IMR-90 (cell line): Measurements from ENCODE around the gene MAZ. TPM values are rescaled to one million over a fixed set of nuclear protein-coding genes. Genes with fewer than 3 reads are reported as not detected.

Source experiments
- ATAC-seq: fragments of 200-7000 bp; cut with Tn5 transposase; 2 replicates; pipeline ENCODE4 v1.9.1; 2020; ENCODE audit warnings: low read depth, mild to moderate bottlenecking, moderate library complexity
- BruUV-seq: library from RNA; stranded (reverse); fragments of 400-500 nt; replicated peaks from 2 replicates; lab custom pipeline; 2021; lab: Mats Ljungman, UMichigan
- CTCF ChIA-PET: fragments of 300-600 bp; formaldehyde crosslinking; extraction: SDS; loops from one replicate; lab custom pipeline; 2021; ENCODE audit warnings: antibody characterized with exemption; lab: Yijun Ruan, JAX
- POLR2A ChIA-PET: fragments of 300-600 bp; sonication (Branson Sonifier 250); formaldehyde crosslinking; loops from one replicate; lab custom pipeline; 2022; ENCODE audit warnings: antibody characterized with exemption; ENCODE audit not compliant: unreplicated experiment; lab: Charles Lee
- DNase-seq: peaks from one replicate; pipeline ENCODE4 v3.0.0; 2013
- H2AFZ ChIP-seq: replicated peaks from 2 replicates; pipeline ENCODE3; 2013; ENCODE audit warnings: low read length, mild to moderate bottlenecking; ENCODE audit not compliant: poor library complexity
- H2AK5ac ChIP-seq: 2 replicates; pipeline ENCODE4 v1.6.1; 2013; ENCODE audit warnings: low read depth, low read length, inconsistent platforms
- H2AK9ac ChIP-seq: replicated peaks from 2 replicates; pipeline ENCODE3; 2013; ENCODE audit warnings: mild to moderate bottlenecking, low read depth, low read length, moderate library complexity; ENCODE audit not compliant: poor library complexity
- H2BK120ac ChIP-seq: 2 replicates; pipeline ENCODE4 v1.6.1; 2013; ENCODE audit warnings: low read depth, low read length, inconsistent platforms
- H2BK15ac ChIP-seq: 3 replicates; pipeline ENCODE4 v1.6.1; 2013; ENCODE audit warnings: low read depth, low read length, inconsistent platforms
- H2BK20ac ChIP-seq: 2 replicates; pipeline ENCODE4 v1.6.1; 2013; ENCODE audit warnings: low read depth, mild to moderate bottlenecking, inconsistent platforms, low read length, moderate library complexity
- H2BK5ac ChIP-seq: 2 replicates; pipeline ENCODE4 v1.6.1; 2013; ENCODE audit warnings: mild to moderate bottlenecking, low read depth, low read length, inconsistent platforms; ENCODE audit not compliant: poor library complexity, severe bottlenecking
- H3K14ac ChIP-seq: replicated peaks from 2 replicates; pipeline ENCODE4 v1.6.1; 2013; ENCODE audit warnings: low read depth, low read length, inconsistent platforms
- H3K18ac ChIP-seq: 2 replicates; pipeline ENCODE4 v1.6.1; 2013; ENCODE audit warnings: low read depth, low read length, control low read depth
- H3K23ac ChIP-seq: 2 replicates; pipeline ENCODE4 v1.6.1; 2013; ENCODE audit warnings: low read depth, low read length, inconsistent platforms
- H3K27ac ChIP-seq: 2 replicates; pipeline ENCODE4 v1.5.1; 2013; ENCODE audit warnings: mild to moderate bottlenecking, control low read depth, low read length; ENCODE audit not compliant: insufficient read depth
- H3K27me3 ChIP-seq: 2 replicates; pipeline ENCODE4 v1.6.1; 2013; ENCODE audit warnings: low read length; ENCODE audit not compliant: control insufficient read depth, insufficient read depth
- H3K36me3 ChIP-seq: 2 replicates; pipeline ENCODE4 v1.6.1; 2013; ENCODE audit warnings: low read length, mixed read lengths; ENCODE audit not compliant: control insufficient read depth, insufficient read depth
- H3K4ac ChIP-seq: 2 replicates; pipeline ENCODE4 v1.6.1; 2013; ENCODE audit warnings: low read depth, low read length, inconsistent platforms
- H3K4me1 ChIP-seq: 2 replicates; pipeline ENCODE4 v1.6.1; 2013; ENCODE audit warnings: low read length, mixed read lengths; ENCODE audit not compliant: control insufficient read depth, insufficient read depth
- H3K4me2 ChIP-seq: 2 replicates; pipeline ENCODE4 v1.6.1; 2013; ENCODE audit warnings: low read depth, mild to moderate bottlenecking, control low read depth, low read length, moderate library complexity
- H3K4me3 ChIP-seq: 2 replicates; pipeline ENCODE4 v1.5.1; 2013; ENCODE audit warnings: low read depth, mild to moderate bottlenecking, control low read depth, low read length, moderate library complexity; ENCODE audit not compliant: insufficient read depth
- H3K56ac ChIP-seq: 2 replicates; pipeline ENCODE4 v1.6.1; 2013; ENCODE audit warnings: low read length, inconsistent platforms; ENCODE audit not compliant: insufficient read depth; ENCODE audit errors: extremely low read depth
- H3K79me1 ChIP-seq, 2 experiments: 2 replicates each; pipeline ENCODE4 v1.6.1; 2013; ENCODE audit warnings: low read length in 2 of 2, inconsistent platforms in 1 of 2, low read depth in 1 of 2
- H3K9ac ChIP-seq: 2 replicates; pipeline ENCODE4 v1.6.1; 2013; ENCODE audit warnings: low read depth, low read length, control low read depth
- H3K9me1 ChIP-seq: 2 replicates; pipeline ENCODE4 v1.6.1; 2013; ENCODE audit warnings: low read length, inconsistent platforms; ENCODE audit not compliant: insufficient read depth
- H3K9me3 ChIP-seq: 2 replicates; pipeline ENCODE4 v1.6.1; 2013; ENCODE audit warnings: low read length; ENCODE audit not compliant: control insufficient read depth, insufficient read depth
- H4K20me1 ChIP-seq: 2 replicates; pipeline ENCODE4 v1.6.1; 2013; ENCODE audit warnings: low read length, inconsistent platforms; ENCODE audit not compliant: insufficient read depth
- H4K5ac ChIP-seq: 2 replicates; pipeline ENCODE4 v1.6.1; 2013; ENCODE audit warnings: mild to moderate bottlenecking, low read depth, low read length, control low read depth
- H4K8ac ChIP-seq, 2 experiments: 2 replicates each; pipeline ENCODE4 v1.6.1; 2013; ENCODE audit warnings: low read depth in 2 of 2, low read length in 2 of 2, control low read depth in 1 of 2, inconsistent platforms in 1 of 2
- H4K91ac ChIP-seq: 2 replicates; pipeline ENCODE4 v1.6.1; 2013; ENCODE audit warnings: low read depth, low read length, inconsistent platforms; ENCODE audit not compliant: insufficient read depth
- CHD1 ChIP-seq: IDR thresholded peaks from 2 replicates; pipeline ENCODE4 v1.6.1; 2012; ENCODE audit warnings: low read depth, low read length, improper control_type of control experiment
- MAFK ChIP-seq: IDR thresholded peaks from 2 replicates; pipeline ENCODE4 v1.6.1; 2012; ENCODE audit warnings: low read depth, low read length, improper control_type of control experiment
- RFX5 ChIP-seq: IDR thresholded peaks from 2 replicates; pipeline ENCODE4 v1.8.0; 2012; ENCODE audit warnings: low read depth, mild to moderate bottlenecking, low read length, moderate library complexity
- SMC3 ChIP-seq: fragments of 150-350 bp; IDR thresholded peaks from 2 replicates; pipeline ENCODE4 v1.6.1; 2016; ENCODE audit warnings: low read depth, mild to moderate bottlenecking, antibody characterized with exemption, low read length, moderate library complexity
- WGBS, 2 experiments: methylation state at CpG; one replicate each; pipeline versions ENCODE4 v1.1.5 to v1.1.7; 2013; ENCODE audit warnings: missing lambda C conversion rate in 2 of 2; ENCODE audit not compliant: insufficient read length in 1 of 2; ENCODE audit errors: extremely low coverage in 2 of 2; 5-methylcytosine and 5-hydroxymethylcytosine counted together
- dilution Hi-C: fragments of 300-500 bp; cut with HindIII; formaldehyde crosslinking; loops from one replicate; pipeline ENCODE4 v1.14.3; 2018; ENCODE audit warnings: low sequenced_read_pairs; ENCODE audit not compliant: unreplicated experiment
- in situ Hi-C: fragments of 300-500 bp; cut with MboI; formaldehyde crosslinking; loops from 3 replicates; pipeline ENCODE4 v1.14.3; 2019; ENCODE audit warnings: low sequenced_read_pairs, inconsistent platforms, mixed read lengths
- intact Hi-C: fragments of 100-400 bp; cut with micrococcal nuclease; formaldehyde crosslinking; loops from 2 replicates; pipeline ENCODE4 v1.10.0; 2022
- polyA plus RNA-seq, 3 experiments: library from polyadenylated mRNA; depleted of rRNA; stranded (reverse); fragments of >200 nt; gene quantifications; 2 replicates each; pipeline ENCODE4 v1.2.3, GENCODE V29; 2012; ENCODE audit warnings: low replicate concordance in 1 of 3
- total RNA-seq: library from RNA; depleted of rRNA; stranded (reverse); fragments of >200 nt; gene quantifications from 2 replicates; pipeline ENCODE4 v1.2.3, GENCODE V29; 2012
- TF ChIP-seq, protein P1 (sequence below): conservative IDR thresholded peaks from 2 replicates; pipeline ENCODE4 v1.5.1; 2012; ENCODE audit warnings: mild to moderate bottlenecking, low read depth, low read length, improper control_type of control experiment
- TF ChIP-seq, protein P2 (sequence below): fragments of 150-350 bp; IDR thresholded peaks from 2 replicates; pipeline ENCODE4 v1.6.1; 2017; ENCODE audit warnings: mild to moderate bottlenecking, antibody characterized with exemption, low read length, low read depth

MAZ gene
- total and polyA plus RNA-seq, 2 of the 4 experiments (the other 2 are of a cell fraction) = 113 to 138 TPM

DNA sequence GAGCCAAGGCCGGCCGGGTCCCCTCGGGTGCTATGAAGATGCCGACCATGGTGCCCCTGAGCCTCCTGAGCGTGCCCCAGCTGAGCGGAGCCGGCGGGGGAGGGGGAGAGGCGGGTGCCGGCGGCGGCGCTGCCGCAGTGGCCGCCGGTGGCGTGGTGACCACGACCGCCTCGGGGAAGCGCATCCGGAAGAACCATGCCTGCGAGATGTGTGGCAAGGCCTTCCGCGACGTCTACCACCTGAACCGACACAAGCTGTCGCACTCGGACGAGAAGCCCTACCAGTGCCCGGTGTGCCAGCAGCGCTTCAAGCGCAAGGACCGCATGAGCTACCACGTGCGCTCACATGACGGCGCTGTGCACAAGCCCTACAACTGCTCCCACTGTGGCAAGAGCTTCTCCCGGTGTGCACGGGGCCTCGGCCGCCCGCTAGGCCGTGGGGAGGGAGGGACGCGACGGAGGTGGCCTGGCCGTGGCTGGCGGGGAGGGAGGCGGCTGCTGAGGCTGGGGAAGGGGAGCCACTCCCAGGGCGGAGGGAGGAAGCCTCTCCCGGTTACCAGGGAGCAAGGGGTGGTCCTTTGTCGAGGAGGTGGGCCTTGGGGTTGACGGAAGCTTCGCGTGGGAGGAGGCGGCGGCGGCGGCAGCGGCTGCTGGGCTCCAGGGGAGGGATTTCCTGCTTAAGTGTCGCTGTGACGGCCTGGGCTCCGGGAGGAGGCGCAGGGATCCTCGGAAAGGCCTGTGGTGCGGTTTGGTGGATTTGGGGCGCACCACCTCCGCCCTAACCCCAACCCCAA is 1.3 kb downstream of the MAZ start (continued):
- TF ChIP-seq RFX5 (no peak), SMC3 (peak; percentile 46; the same call in 1 of the 2 replicates)

DNA sequence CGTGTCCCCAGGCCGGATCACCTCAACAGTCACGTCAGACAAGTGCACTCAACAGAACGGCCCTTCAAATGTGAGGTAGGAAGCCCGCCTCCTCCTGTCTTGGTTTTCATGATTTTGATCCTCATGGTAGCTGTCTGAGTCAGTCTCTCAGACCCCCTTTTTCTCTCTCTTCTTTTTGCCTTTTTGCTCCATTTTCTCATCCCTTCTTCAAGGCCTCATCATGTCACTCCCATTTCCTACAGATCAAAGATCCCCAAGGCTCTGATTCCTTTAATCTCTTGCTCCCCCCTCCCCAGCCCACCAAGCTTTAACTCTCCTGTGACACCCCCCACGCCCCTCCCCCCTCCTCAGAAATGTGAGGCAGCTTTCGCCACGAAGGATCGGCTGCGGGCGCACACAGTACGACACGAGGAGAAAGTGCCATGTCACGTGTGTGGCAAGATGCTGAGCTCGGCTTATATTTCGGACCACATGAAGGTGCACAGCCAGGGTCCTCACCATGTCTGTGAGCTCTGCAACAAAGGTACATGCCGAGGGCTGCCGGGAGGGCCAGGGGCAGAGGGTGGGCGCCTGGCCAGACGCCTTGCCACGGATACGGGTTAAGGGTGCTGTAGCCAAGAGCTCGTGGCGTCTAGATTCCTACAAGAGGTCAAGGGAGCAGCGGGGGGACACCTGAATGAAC is 2.0 kb downstream of the MAZ start:
- Histone ChIP-seq H2BK5ac (peak overlapping the region; percentile 82), H3K79me1 (peaks cover 8 to 43% of the 10 kb centered on the region in 2 experiments; a peak in 3 of 4 replicates), H3K9me1 (peaks cover 3% of the 10 kb centered on the region; the same call in 1 of the 2 replicates), H2AFZ (peak overlapping the region; percentile 55), H3K36me3 (peaks cover 12% of the 10 kb centered on the region), H4K5ac (peak overlapping the region; percentile 76), H4K91ac (peak overlapping the region; percentile 60), H2BK20ac (no peak overlapping the region), H3K18ac (peak overlapping the region; percentile 79), H2BK15ac (no peak overlapping the region), H2AK9ac (peak overlapping the region; percentile 95), H3K56ac (peak overlapping the region; percentile 37), H3K4me2 (peak overlapping the region; percentile 96), H3K27me3 (no peaks in the 10 kb centered on the region), H3K4me3 (peak overlapping the region; percentile 62), H2BK120ac (peak overlapping the region; percentile 48), H3K14ac (peak overlapping the region; percentile 90), H3K9ac (peak overlapping the region; percentile 85), H3K4me1 (peaks cover 23% of the 10 kb centered on the region), H3K9me3 (no peaks in the 10 kb centered on the region), H3K23ac (peak overlapping the region; percentile 90; the same call in 1 of the 2 replicates), H2AK5ac (peak overlapping the region; percentile 79), H4K20me1 (peaks cover 30% of the 10 kb centered on the region), H4K8ac (peak overlapping the region; percentile 1 to 82; a peak in 2 of 4 replicates), H3K4ac (peak overlapping the region; percentile 88), H3K27ac (peak overlapping the region; percentile 91)
- DNase-seq (no peak), ATAC-seq (no peak)
- in situ Hi-C loops (no loop called here), intact Hi-C loops (no loop called here), dilution Hi-C loops (no loop called here)
- BruUV-seq = no TSS peak
- 34% methylated on average over 13 of the region's 25 CpGs; no CpG with 5 or more reads in 1 of the 2 experiments for WGBS, 2 experiments
- CTCF ChIA-PET = interaction anchor here (0.5 to 2.4 kb wide), 3 partner anchors 18 to 1318 kb away, joined by 3 to 10 read pairs (median 3); partner anchors contain the start of gene KIF22
- peak; percentile 84 for TF ChIP-seq MAFK
- TF ChIP-seq, protein P1, sequence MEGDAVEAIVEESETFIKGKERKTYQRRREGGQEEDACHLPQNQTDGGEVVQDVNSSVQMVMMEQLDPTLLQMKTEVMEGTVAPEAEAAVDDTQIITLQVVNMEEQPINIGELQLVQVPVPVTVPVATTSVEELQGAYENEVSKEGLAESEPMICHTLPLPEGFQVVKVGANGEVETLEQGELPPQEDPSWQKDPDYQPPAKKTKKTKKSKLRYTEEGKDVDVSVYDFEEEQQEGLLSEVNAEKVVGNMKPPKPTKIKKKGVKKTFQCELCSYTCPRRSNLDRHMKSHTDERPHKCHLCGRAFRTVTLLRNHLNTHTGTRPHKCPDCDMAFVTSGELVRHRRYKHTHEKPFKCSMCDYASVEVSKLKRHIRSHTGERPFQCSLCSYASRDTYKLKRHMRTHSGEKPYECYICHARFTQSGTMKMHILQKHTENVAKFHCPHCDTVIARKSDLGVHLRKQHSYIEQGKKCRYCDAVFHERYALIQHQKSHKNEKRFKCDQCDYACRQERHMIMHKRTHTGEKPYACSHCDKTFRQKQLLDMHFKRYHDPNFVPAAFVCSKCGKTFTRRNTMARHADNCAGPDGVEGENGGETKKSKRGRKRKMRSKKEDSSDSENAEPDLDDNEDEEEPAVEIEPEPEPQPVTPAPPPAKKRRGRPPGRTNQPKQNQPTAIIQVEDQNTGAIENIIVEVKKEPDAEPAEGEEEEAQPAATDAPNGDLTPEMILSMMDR = no peak
- TF ChIP-seq, protein P2, sequence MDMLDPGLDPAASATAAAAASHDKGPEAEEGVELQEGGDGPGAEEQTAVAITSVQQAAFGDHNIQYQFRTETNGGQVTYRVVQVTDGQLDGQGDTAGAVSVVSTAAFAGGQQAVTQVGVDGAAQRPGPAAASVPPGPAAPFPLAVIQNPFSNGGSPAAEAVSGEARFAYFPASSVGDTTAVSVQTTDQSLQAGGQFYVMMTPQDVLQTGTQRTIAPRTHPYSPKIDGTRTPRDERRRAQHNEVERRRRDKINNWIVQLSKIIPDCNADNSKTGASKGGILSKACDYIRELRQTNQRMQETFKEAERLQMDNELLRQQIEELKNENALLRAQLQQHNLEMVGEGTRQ = 0 out of 2 replicates have a peak, but pooled peaks have one; percentile 14
- no peak for TF ChIP-seq CHD1
- POLR2A ChIA-PET = no interaction called here
